HG03469 (cell line): ENCODE measurements around the gene ODF2L.

Experiments used
- ATAC-seq: cut with Tn5 transposase; IDR thresholded peaks from one replicate; pipeline ENCODE4 v1.9.1; 2021; ENCODE audit warnings: mild to moderate bottlenecking, moderate library complexity, moderate number of reproducible peaks; ENCODE audit not compliant: unreplicated experiment

ODF2L gene, protein sequence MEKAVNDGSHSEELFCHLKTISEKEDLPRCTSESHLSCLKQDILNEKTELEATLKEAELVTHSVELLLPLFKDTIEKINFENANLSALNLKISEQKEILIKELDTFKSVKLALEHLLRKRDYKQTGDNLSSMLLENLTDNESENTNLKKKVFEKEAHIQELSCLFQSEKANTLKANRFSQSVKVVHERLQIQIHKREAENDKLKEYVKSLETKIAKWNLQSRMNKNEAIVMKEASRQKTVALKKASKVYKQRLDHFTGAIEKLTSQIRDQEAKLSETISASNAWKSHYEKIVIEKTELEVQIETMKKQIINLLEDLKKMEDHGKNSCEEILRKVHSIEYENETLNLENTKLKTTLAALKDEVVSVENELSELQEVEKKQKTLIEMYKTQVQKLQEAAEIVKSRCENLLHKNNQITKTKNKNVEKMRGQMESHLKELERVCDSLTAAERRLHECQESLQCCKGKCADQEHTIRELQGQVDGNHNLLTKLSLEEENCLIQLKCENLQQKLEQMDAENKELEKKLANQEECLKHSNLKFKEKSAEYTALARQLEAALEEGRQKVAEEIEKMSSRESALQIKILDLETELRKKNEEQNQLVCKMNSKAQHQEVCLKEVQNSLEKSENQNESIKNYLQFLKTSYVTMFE

DNA sequence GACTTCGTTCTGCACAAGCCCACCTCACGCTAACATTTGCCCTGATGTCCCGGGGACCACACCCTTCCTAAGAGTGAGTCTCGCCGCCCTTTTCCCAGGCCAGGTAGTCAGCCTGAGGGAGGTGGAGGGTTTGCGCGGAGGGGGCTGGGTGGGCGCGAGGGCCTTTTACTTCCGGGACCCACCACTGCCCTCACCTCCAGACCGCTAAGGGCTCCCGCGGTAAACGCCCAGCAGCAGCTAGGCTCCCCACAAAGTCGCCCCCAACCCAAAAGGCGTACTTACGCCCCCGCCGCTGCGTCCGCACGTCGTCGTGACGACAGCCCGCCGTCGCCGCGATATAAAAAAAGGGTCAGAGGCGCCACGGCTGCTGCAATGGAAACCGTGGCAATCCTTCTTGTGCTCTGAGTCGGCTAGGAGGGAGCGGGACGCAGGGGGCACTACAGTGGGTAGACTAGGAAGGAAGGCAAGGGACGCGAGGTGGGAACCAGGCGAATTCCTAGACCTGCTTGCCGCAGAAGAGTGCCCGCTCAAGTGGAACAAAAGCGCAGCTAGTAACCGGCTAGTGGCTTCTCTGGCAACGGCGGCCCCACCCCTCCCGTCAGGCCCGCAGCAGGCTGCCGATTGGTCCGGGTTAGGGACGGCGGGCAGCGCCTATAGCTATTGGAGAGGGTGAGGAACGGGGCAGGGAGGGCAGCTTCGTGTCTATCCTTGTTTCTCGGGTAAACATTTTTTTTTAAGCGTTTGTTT lies at the start of gene ODF2L:
Gene ODF2L (minus strand): TSS at position 573 of the 747 bp plus-strand sequence. CDS start 9,296 bp downstream, outside the sequence.
- peak; percentile 99 for ATAC-seq

DNA sequence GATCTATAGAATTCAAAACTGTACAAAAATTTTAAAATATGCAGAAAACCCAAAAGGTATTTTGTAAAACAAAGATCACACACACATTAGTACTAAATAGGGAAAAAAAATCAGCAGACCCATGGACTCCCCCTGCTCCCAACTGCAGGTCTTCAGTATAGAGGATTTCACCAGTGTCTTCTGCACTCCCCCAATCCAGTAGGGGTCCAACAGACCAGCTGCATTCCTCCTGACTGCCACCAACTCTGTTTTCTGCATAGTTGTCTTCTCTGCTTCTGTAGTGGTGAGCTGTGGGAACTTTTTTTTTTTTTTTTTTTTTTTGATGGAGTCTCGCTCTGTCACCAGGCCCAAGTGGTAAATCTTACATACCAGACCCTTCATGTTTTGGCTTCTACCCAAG lies 49.8 kb upstream of the ODF2L start:
- no peak for ATAC-seq

DNA sequence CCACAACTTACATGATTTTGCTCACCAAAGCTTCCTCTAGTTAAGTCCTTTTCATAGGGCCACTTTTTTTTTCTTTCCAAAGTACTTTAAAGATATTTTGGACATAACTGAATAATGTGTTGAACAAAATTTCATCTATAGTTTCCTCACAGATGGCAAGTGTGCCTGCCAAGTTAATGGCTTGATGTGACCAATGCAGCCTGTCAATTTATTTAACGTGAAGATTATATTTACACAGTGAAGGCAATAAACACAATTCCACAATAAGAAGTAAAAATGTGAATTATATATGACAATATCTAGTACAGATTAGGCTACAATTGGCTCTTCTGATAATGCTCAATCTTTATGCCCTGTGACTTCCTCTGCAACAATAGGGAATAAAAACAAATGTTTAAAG lies 45.9 kb upstream of the ODF2L start:
- ATAC-seq = no peak

DNA sequence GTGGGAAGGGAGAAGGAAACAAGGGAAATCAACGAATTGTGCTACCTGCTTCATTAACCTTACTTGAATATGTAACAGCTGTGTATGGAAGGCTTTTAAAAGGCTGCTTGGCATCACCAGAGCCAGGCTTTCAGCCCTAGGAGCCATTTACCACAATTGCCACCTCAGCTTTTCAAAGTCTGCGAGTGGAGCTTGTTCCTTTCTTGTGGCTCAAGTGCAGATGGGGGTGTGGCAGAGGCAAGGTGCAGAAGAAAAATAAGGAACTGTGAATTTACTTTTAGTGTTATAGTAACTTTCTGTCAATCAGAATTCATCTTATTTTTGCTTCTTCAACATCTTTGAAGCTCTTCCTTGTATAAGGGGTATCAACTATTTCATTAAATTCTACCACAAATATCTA lies 45.5 kb upstream of the ODF2L start:
- ATAC-seq = no peak

DNA sequence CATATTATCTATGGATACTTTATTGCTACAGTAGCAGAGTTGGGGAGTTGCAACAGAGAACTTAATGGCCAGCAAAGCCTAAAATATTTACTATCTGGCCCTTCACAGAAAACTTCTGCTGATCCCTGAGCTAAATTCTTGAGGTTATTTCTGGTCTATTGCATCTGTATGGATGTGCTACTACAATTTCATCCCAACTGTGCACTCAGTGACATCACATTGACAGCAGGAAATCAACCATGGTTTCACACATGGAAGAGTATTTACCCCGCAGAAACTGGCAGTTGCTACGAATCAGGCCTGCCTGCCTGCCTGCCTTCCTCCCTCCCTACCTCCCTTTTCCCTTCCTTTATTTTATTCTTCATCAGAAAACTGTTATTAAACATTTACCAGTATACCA lies 39.9 kb upstream of the ODF2L start:
- ATAC-seq = no peak

DNA sequence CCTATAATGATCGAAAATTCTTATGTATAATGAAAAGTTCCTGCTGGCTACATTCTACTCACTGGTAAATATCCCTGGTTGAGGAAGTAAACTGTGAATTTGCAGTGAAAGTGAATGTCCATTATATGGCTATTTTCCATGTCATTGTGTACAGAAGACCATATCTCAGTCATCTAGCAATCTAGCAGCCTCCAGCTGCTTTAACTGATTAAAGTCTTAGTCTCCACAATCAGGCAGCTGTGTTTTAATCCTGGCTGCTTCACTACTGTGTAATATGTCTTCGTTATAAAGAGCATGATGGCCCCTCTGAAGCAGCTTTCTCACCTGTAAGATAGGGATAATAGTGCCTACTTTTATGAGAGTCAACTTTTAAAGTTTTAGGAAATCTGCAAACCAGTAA lies 39.2 kb upstream of the ODF2L start:
- ATAC-seq = no peak

DNA sequence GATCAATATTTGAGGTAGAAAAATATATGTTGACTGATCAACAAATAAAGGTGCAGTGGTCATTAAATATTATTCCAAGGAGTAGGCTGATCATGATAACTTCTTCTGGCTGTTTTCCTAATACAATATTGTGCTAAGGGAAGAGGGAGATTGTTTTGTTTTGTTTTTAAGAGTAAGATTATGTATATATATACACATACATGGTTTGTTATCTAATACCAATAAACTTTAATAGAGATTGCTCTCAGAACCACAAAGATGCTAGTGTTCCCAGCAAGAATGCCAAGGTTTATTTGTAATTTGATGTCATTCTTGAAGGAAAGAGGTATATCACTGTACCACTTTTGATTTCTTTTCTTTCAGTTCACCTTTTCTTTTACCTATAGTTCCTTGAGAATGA lies 37.9 kb upstream of the ODF2L start:
- ATAC-seq = no peak

DNA sequence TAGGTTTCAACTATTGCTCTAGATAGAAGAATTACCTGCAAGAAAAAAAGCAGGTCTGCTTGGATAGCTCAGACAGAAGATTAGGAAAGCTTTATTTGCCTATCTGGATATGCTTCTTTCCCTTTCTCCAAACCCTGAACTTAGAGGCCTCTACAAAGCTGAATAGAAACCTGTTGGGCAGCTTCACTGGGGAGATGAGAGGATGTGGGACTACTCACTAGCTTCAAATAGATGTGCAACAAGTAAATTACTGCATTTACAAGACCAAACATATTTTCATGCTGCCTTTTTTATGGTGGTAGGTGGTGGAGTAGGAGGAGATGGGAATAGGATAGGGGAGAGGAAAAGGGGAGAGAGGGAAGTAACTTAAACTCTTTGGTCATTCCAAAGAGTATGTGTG lies 34.3 kb upstream of the ODF2L start:
- no peak for ATAC-seq

DNA sequence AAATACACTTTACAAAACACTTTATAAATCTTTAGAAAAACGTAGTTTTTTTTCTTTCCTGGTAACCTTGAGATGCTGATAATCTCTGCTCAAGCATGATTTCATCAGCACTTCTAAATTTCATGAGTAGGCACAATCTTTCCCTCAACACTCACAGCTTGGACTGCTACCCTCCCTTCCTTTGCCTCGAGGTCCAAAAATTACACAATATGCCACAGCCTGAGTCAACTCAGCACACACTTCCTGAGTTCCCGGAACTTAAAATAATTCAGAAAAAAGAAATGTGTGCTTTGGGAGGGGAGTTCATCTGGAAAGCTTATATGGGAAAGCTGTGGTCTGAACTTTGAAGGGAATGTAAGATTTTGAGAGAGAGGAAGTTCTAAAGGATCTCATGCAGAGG lies 33.7 kb upstream of the ODF2L start:
- ATAC-seq = no peak

DNA sequence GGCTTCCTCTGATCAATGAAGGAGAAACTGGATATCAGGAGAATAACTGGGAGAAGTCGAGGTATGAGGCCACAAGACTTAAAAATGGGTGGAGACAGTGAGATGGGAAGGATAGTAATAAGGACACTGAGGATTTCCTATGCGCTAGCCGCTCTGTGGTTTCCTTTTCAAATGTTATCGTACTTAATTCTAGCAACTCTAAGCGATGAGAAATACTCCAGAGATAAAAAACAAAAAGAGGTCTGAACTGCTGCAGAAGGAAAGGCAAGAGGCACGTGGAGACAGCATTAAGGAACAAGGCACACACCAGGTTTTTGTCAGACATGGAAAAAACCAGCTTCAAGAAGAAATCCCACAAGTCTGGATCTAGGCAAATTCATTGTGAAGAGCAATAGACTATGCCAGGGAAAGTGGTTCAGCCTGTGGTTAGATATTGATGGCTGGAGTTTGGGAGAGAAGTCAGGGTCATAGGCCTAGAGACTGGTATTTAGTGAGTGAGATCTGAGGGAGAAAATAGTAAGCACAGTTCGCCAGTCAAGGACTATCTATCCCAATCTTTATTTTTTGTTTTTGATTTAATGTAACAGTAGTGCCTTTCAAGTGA lies 33.1 kb upstream of the ODF2L start:
- ATAC-seq = no peak

DNA sequence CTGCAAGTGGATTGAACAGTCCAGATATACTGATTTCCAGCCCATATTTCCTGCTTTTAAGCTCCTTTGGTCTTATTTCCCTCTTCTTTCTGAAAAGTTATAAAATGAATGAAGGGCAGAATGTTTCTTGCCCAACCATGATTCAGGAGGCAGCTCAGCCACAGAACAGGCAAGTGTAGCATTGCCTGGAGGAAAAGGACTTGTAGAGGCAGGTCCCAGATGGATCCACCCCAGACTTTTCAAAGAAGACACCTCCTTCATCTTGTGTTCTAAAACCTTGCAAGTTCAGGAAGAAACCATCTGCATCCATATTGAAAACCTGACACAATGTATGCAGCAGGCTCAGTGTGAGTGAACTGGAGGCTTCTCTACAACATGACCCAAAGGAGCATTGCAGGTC lies 27.8 kb upstream of the ODF2L start, which contains the start of gene CLCA2:
Gene CLCA2 (plus strand): TSS at position 299 of the 400 bp plus-strand sequence. CDS start 77 bp downstream, at position 376.
- no peak for ATAC-seq

DNA sequence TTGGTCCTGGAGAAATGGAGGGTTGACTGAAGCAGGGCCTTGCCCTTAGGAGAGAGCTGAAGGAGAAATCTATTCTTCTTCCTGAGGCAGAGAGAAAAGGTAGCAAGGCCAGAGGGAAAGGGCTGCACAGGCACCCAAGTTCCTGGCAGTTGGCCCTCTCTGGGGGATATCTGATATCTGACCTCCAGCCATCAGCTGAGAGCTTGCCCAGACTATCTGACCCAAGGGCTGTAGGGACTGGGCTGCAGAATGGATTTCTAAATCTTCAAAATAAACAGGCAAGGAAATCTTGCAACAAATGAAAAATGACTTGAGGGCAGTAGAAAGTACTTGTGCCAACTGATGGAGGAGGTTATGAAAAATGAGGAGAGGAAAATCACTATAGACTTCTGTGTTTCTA lies 27.4 kb upstream of the ODF2L start:
- no peak for ATAC-seq

DNA sequence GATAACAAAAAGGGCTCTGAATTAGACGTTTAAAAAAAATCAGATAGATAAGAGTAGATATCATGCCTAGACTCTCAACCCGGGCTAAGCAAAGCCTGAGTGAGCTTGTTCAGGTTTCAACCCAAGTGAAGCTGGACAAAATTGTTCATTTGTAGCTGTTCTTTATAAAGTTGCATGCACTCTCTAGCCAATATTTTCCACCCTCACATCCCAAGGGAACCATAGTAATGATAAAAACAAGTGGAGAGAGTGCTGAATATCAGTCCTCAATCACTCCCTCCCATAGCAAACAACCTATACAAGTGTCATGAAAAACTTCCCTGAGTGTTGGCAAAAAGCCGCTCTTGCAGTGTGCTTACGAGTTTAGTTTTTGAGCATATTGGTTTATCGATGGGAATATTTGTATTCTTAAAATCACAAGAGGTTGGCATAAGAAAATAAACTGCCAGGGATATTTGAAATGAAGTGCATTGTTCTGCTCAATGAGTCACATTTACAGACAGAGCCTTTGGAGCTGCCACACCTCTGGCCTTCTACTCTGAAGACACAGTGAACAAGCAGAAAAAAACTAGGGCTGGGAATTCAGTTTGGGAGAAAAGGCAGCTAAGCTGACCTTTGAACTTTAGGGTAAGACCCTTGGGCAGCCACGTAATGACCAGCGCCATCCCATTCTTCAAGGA lies 25.6 kb upstream of the ODF2L start:
- ATAC-seq = no peak

DNA sequence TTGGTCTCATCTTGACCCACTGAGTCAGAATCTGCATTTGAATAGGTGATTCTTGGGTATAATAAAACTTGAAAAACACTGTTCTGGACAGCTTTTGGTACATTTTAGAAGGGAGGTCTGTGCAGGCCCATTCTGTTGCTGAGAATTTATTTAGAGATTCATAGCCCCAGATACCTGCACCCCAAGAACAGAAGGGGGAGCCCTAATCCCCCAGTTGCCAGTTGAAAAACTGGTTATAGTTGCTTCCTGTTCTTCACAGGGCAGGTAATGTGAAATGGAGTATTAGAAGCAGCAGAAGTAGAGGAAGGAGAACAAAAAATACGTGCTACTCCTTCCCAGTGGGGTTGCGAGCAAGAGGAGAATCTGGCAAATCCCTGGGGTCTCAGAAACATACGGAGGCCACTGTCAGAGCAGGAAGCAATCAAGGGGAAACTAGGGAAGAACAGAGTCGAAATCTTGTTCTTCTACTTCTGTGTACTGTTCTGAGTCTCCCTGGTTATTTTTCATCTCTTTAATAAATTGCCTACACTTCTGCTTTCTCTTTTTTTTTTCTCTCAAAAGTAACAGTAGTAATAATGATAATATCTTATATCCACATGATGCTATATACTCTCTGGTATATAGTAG lies 23.3 kb upstream of the ODF2L start:
- peak; percentile 70 for ATAC-seq

DNA sequence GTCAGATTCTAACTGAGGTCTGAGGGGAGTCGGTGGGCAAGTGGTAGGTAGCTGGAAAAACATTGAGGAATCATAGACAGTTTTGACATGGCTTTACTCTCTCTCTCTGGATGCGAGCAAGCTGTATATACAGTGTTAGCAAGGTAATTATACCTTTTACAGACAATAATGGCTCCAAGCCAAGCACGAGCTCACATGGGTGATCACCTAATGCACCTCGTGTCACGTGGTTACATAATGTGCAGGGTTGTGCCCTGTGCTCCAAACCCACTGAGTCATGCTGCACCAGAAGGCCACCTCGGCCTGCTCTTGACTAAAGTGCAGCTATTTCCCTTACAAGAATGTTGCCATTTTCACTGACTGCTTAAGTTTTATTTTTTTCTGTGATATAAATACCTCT lies 20.2 kb upstream of the ODF2L start:
- no peak for ATAC-seq

DNA sequence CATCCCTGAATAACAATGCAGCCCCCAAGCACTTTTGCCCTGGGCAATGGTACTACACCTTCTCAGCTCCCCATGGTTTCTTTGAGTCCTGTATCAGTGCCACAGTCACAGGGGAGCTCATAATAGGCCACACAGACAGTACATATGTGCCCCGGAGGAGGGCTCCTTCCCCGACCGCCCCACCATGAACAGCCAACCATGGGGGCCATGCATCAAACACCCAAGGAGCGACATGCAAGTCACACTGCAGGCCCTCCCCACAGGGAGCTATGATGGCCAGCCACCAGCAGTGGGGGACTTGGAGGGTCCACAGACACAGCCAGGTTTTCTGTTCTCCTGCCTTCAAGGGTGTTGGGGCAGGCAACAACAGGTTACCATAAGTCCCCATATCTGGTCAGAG lies 14.8 kb upstream of the ODF2L start:
- ATAC-seq = no peak

DNA sequence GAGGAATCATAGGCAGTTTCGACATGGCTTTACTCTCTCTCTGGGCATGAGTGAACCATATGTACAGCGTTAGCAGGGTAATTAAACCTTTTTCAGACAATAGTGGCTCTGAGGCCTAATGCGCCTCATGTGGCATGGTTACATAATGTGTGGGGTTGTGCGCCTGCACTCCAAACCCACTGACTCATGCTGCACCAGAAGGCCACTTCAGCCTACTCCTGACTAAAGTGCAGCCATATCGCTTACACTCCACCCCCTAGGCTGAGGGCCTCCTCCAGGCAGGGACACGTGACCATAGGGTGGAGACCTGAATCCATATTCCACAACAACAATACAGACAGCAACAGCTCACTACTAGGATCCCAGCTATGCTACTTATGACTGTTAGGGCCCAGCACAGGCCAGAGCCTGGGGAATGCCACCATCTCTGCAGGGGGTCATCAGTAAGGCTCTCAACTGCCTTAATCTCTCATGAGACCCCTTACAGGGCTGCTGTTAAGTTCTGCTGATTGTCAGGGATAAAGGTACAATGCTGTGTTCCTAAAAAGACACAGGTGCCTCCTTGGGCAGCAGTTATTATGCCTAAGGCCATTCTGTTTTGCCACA lies 13.4 kb upstream of the ODF2L start:
- no peak for ATAC-seq

DNA sequence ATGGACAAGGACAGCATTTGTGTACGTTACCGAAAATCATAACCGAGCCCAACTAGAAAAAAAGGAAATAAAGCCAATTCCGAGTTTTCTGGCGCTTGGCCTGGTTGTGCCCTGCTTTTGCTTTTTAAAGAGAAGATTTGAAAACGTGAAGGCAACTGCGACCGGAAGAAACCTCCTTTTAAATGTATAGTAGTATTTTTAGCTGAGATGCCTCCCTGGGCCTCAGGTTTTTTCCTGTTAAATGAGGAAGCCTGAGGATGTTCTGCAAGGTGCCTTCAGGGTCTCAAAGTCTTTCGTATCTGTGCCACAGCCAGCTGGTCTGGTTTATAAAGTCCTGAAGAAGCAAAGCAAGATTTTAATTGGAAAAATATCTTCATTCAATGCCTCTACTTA lies 371 bp upstream of the ODF2L start:
- ATAC-seq = no peak

DNA sequence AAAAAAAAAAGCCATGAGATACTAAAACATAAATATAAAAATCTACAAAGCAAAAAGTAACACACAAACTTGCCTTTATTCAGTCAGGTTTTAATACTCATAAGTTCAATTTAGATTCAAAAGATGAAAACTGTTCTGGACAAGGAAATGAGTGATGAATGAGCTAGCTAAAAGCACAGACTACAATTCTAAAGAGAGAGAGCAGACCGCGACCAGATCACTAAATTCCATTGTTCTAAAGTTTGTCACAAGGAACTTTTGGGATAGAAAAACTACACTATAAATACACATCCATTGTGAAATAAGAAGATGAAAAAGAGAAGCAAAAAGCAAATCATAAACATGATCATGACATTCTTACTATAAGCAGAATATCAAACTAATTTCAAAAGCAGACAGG lies 1.7 kb downstream of the ODF2L start:
- no peak for ATAC-seq

DNA sequence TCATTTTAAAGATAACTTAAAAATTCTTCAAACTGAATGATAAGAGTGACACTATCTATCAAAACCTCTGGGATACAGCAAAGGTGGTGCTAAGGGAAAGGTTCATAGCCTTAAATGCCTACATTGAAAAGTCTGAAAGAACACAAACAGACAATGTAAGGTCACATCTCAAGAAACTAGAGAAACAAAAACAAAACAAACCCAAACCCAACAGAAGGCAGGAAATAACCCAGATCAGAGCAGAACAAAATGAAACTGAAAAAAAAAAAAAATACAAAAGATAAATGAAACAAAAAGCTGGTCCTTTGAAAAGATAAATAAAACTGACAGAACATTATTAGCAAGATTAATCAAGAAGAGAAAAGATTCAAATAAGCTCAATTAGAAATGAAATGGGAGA lies 6.8 kb downstream of the ODF2L start:
- ATAC-seq = peak; percentile 76
